Measurements from ENCODE around the gene IFNA17.
"Not testable (repeated sequence)": the region's sequence is repeated elsewhere in the genome, so short reads cannot be mapped to it uniquely, and the experiment has no call there.

IFNA17 gene

GRCh38 chr9:21213411-21214326 lies 14.4 kb downstream of the IFNA17 start:
- H2AK5ac ChIP-seq (ENCODE audit: low read length, severe bottlenecking); H3K27me3 ChIP-seq (ENCODE audit: control insufficient read depth in 1 of 2, insufficient read depth in 1 of 2, low read length in 2 of 2); H3K23ac ChIP-seq (ENCODE audit: low read length in 2 of 2); H3K4me2 ChIP-seq (ENCODE audit: low read length, poor library complexity, severe bottlenecking); H3K27ac ChIP-seq (ENCODE audit: low read length, poor library complexity, severe bottlenecking); H4K91ac ChIP-seq (ENCODE audit: low read length); H3K4ac ChIP-seq (ENCODE audit: low read depth in 1 of 2, low read length in 2 of 2); H3K14ac ChIP-seq (ENCODE audit: low read length in 2 of 2); H2BK12ac ChIP-seq (ENCODE audit: low read length in 2 of 2); H3K4me1 ChIP-seq (ENCODE audit: control insufficient read depth, insufficient read depth, low read depth, low read length); H2BK15ac ChIP-seq (ENCODE audit: low read depth, poor library complexity, severe bottlenecking); H2BK120ac ChIP-seq (ENCODE audit: low read depth, low read length); H2AFZ ChIP-seq (ENCODE audit: low read depth, low read length); H4K8ac ChIP-seq (ENCODE audit: low read length); H3K4me3 ChIP-seq (ENCODE audit: insufficient read depth in 1 of 2, low read depth in 1 of 2, low read length in 2 of 2); H2BK5ac ChIP-seq (ENCODE audit: low read depth, low read length, poor library complexity, severe bottlenecking); H3K36me3 ChIP-seq (ENCODE audit: control insufficient read depth in 1 of 2, insufficient read depth in 2 of 2, low read depth in 1 of 2, low read length in 2 of 2); H3K9me3 ChIP-seq (ENCODE audit: control insufficient read depth, low read length); H3K79me1 ChIP-seq (replicated peaks; ENCODE audit: low read length, poor library complexity, severe bottlenecking); H3K18ac ChIP-seq (ENCODE audit: low read depth in 1 of 2, low read length in 2 of 2): not testable (repeated sequence)
- WGBS: 86% methylated on average over 1 of the region's 5 CpGs
- peak overlapping the region; percentile 11 for H3K9ac ChIP-seq (ENCODE audit: low read length)
- peak; percentile 2 for DNase-seq

DNA sequence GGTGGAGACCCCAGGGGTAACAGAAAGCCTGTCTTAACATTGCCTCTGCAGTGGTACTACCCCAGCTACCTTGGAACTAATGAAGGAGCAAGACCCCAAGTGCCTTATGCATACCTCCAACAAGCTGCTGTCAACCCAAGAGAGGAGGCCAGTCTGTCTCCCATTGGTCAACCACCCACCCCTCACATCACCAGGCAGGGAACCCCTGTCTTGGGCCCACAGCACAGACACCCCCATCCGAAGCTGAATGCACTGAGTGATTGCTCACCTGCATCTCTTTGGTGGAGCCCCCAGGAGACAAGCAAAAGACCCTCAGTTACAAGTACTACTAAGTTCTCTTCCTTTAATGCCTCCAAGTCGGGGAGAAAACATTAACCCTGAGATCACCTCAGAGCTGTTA lies 15.9 kb downstream of the IFNA17 start:
- not testable (repeated sequence) for H3K4me3 ChIP-seq (ENCODE audit: insufficient read depth in 1 of 2, low read depth in 1 of 2, low read length in 2 of 2); H3K9me3 ChIP-seq (ENCODE audit: control insufficient read depth, low read length); H3K36me3 ChIP-seq (ENCODE audit: control insufficient read depth in 1 of 2, insufficient read depth in 2 of 2, low read depth in 1 of 2, low read length in 2 of 2); H4K91ac ChIP-seq (ENCODE audit: low read length); H3K27me3 ChIP-seq (ENCODE audit: control insufficient read depth in 1 of 2, insufficient read depth in 1 of 2, low read length in 2 of 2); H2BK15ac ChIP-seq (ENCODE audit: low read depth, poor library complexity, severe bottlenecking); H3K23ac ChIP-seq (ENCODE audit: low read length in 2 of 2); H3K27ac ChIP-seq (ENCODE audit: low read length, poor library complexity, severe bottlenecking); H2BK5ac ChIP-seq (ENCODE audit: low read depth, low read length, poor library complexity, severe bottlenecking); H3K79me1 ChIP-seq (replicated peaks; ENCODE audit: low read length, poor library complexity, severe bottlenecking); H2AFZ ChIP-seq (ENCODE audit: low read depth, low read length); H3K4ac ChIP-seq (ENCODE audit: low read depth in 1 of 2, low read length in 2 of 2); H3K4me1 ChIP-seq (ENCODE audit: control insufficient read depth, insufficient read depth, low read depth, low read length); H3K18ac ChIP-seq (ENCODE audit: low read depth in 1 of 2, low read length in 2 of 2); H2BK12ac ChIP-seq (ENCODE audit: low read length in 2 of 2); H2BK120ac ChIP-seq (ENCODE audit: low read depth, low read length); H4K8ac ChIP-seq (ENCODE audit: low read length); H2AK5ac ChIP-seq (ENCODE audit: low read length, severe bottlenecking); H3K14ac ChIP-seq (ENCODE audit: low read length in 2 of 2); H3K9ac ChIP-seq (ENCODE audit: low read length); DNase-seq; H3K4me2 ChIP-seq (ENCODE audit: low read length, poor library complexity, severe bottlenecking)
- whole genome bisulfite sequencing: 68% methylated on average over 2 of the region's 2 CpGs

DNA sequence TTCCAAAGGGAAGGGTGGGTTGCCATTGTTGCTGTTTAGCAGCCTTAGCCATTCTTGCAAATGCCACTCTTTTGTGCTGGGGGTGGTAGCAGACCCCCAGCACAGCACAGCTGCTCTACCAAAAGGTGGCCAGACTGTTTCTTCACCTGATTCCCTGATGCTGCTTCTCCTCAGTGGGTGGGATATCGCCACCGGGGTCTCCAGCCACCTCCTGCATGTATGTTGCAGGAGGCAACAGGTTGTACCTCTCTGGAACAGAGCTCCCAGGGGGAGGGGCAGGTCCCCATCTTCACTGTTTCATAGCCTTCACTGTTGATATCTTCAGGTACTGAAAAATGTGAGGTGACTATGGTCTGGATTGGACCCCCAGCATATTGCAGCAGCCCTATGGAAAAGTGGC lies 17.2 kb downstream of the IFNA17 start:
- H3K18ac ChIP-seq (ENCODE audit: low read depth in 1 of 2, low read length in 2 of 2); H3K4me1 ChIP-seq (ENCODE audit: control insufficient read depth, insufficient read depth, low read depth, low read length); DNase-seq; H3K4me2 ChIP-seq (ENCODE audit: low read length, poor library complexity, severe bottlenecking); H4K91ac ChIP-seq (ENCODE audit: low read length); H3K9me3 ChIP-seq (ENCODE audit: control insufficient read depth, low read length); H3K27ac ChIP-seq (ENCODE audit: low read length, poor library complexity, severe bottlenecking); H3K4me3 ChIP-seq (ENCODE audit: insufficient read depth in 1 of 2, low read depth in 1 of 2, low read length in 2 of 2); H3K36me3 ChIP-seq (ENCODE audit: control insufficient read depth in 1 of 2, insufficient read depth in 2 of 2, low read depth in 1 of 2, low read length in 2 of 2); H2BK120ac ChIP-seq (ENCODE audit: low read depth, low read length); H2BK15ac ChIP-seq (ENCODE audit: low read depth, poor library complexity, severe bottlenecking); H2AFZ ChIP-seq (ENCODE audit: low read depth, low read length); H3K14ac ChIP-seq (ENCODE audit: low read length in 2 of 2); H3K23ac ChIP-seq (ENCODE audit: low read length in 2 of 2); H3K9ac ChIP-seq (ENCODE audit: low read length); H2BK12ac ChIP-seq (ENCODE audit: low read length in 2 of 2); H3K27me3 ChIP-seq (ENCODE audit: control insufficient read depth in 1 of 2, insufficient read depth in 1 of 2, low read length in 2 of 2); H3K79me1 ChIP-seq (replicated peaks; ENCODE audit: low read length, poor library complexity, severe bottlenecking); H2BK5ac ChIP-seq (ENCODE audit: low read depth, low read length, poor library complexity, severe bottlenecking); H3K4ac ChIP-seq (ENCODE audit: low read depth in 1 of 2, low read length in 2 of 2); H4K8ac ChIP-seq (ENCODE audit: low read length); H2AK5ac ChIP-seq (ENCODE audit: low read length, severe bottlenecking): not testable (repeated sequence)
- 95% methylated on average over 2 of the region's 2 CpGs for WGBS

DNA sequence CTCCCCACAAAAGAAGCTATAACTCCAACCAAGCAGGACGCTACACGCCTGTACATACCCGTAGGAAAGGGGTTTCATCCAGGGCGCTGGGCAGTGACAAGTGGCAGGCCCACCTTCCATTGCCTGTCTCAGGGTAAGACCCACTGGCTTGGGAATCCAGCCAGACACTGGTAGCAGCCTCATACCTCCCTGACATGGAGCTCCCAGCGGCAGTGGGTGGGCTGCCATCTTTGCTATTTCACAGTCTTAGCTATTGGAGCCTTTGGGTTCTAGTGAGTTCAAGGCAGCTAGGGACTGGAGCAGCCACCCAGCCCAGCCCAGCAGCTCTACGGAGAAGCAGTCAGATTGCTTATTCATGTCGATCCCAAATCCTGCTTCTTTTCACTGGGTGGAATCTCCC lies 17.7 kb downstream of the IFNA17 start:
- DNase-seq: no peak

More for the DNA sequence above, 17.7 kb downstream of the IFNA17 start:
- H3K4me3 ChIP-seq (ENCODE audit: insufficient read depth in 1 of 2, low read depth in 1 of 2, low read length in 2 of 2): no peak overlapping the region
- H2BK5ac ChIP-seq (ENCODE audit: low read depth, low read length, poor library complexity, severe bottlenecking): no peak overlapping the region
- no peaks in the 10 kb centered on the region for H3K9me3 ChIP-seq (ENCODE audit: control insufficient read depth, low read length)
- no peak overlapping the region for H2BK12ac ChIP-seq (ENCODE audit: low read length in 2 of 2)
- no peak overlapping the region for H2BK120ac ChIP-seq (ENCODE audit: low read depth, low read length)
- H2AK5ac ChIP-seq (ENCODE audit: low read length, severe bottlenecking): no peak overlapping the region
- no peak overlapping the region for H4K91ac ChIP-seq (ENCODE audit: low read length)
- no peak overlapping the region for H3K9ac ChIP-seq (ENCODE audit: low read length)
- no peaks in the 10 kb centered on the region for H3K4me1 ChIP-seq (ENCODE audit: control insufficient read depth, insufficient read depth, low read depth, low read length)
- no peak overlapping the region for H3K14ac ChIP-seq (ENCODE audit: low read length in 2 of 2)
- H3K4ac ChIP-seq (ENCODE audit: low read depth in 1 of 2, low read length in 2 of 2): no peak overlapping the region
- WGBS: 85% methylated on average over 7 of the region's 7 CpGs
- no peak overlapping the region for H3K18ac ChIP-seq (ENCODE audit: low read depth in 1 of 2, low read length in 2 of 2)
- no peak overlapping the region for H3K27ac ChIP-seq (ENCODE audit: low read length, poor library complexity, severe bottlenecking)
- H3K23ac ChIP-seq (ENCODE audit: low read length in 2 of 2): no peak overlapping the region
- no peak overlapping the region for H2BK15ac ChIP-seq (ENCODE audit: low read depth, poor library complexity, severe bottlenecking)
- no peaks in the 10 kb centered on the region for H3K79me1 ChIP-seq (replicated peaks; ENCODE audit: low read length, poor library complexity, severe bottlenecking)
- H4K8ac ChIP-seq (ENCODE audit: low read length): no peak overlapping the region
- H3K27me3 ChIP-seq (ENCODE audit: control insufficient read depth in 1 of 2, insufficient read depth in 1 of 2, low read length in 2 of 2): no peaks in the 10 kb centered on the region
- H3K4me2 ChIP-seq (ENCODE audit: low read length, poor library complexity, severe bottlenecking): no peak overlapping the region
- no peaks in the 10 kb centered on the region for H3K36me3 ChIP-seq (ENCODE audit: control insufficient read depth in 1 of 2, insufficient read depth in 2 of 2, low read depth in 1 of 2, low read length in 2 of 2)
- no peak overlapping the region for H2AFZ ChIP-seq (ENCODE audit: low read depth, low read length)

Data from mesenchymal stem cell (in vitro differentiated cells and primary cell).